Astrocyte of the cerebellum (primary cell): ENCODE results near the gene CMTM7.
"Not testable (repeated sequence)": the region's sequence is repeated elsewhere in the genome, so short reads cannot be mapped to it uniquely, and the experiment has no call there.

Source experiments
- DNase-seq: peaks from one replicate; pipeline ENCODE4 v3.0.0-alpha.2; 2011; ENCODE audit warnings: low read depth
- H3K4me3 ChIP-seq: 2 replicates; pipeline ENCODE4 v1.5.1; 2011; ENCODE audit warnings: mild to moderate bottlenecking, low read depth, low read length, moderate library complexity
- CTCF ChIP-seq: IDR thresholded peaks from 2 replicates; pipeline ENCODE4 v1.5.1; 2012; ENCODE audit warnings: low read length, low read depth, moderate library complexity, mild to moderate bottlenecking; ENCODE audit errors: missing control alignments
- in situ Hi-C: cut with HindIII; loops from 2 replicates; pipeline ENCODE4 v1.10.0; 2017; ENCODE audit warnings: low sequenced_read_pairs

CMTM7 gene

DNA sequence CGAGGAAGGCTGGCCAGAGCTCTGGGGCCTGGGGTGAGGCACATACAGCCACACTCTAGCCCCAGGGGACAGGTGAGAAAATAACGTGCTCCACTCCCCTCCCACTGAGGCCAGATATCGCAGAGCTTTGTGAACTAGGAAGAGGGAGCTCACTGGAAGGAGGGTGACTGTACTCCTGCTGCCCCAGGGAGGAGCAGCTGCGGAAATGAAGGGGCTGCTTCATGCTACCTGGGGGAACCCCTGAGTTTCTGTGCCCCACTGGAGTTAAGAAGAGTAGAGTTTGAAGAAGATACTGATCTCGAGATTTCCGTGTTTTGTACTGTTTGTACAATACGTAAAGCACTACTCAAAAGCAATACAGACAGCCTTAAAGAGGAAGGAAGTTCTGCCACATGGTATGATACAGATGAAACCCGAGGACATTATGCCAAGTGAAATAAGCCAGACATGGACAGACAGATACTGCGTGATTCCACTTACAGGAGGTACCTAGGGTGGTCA lies 66.4 kb downstream of the CMTM7 start:
- in situ Hi-C loops: no loop called here
- no peak for TF ChIP-seq CTCF
- H3K4me3 ChIP-seq: no peak overlapping the region
- DNase-seq: no peak

- no peak overlapping the region for H3K4me3 ChIP-seq
- no peak for TF ChIP-seq CTCF
- in situ Hi-C loops: no loop called here
- no peak for DNase-seq
Measured at GRCh38 chr3:32459450-32459849, 67.8 kb downstream of the CMTM7 start.

GRCh38 chr3:32460031-32460749 lies 68.5 kb downstream of the CMTM7 start:
- DNase-seq: no peak
- no peak overlapping the region for H3K4me3 ChIP-seq
- TF ChIP-seq CTCF: no peak
- in situ Hi-C loops: no loop called here

GRCh38 chr3:32460817-32461496 lies 69.3 kb downstream of the CMTM7 start:
- H3K4me3 ChIP-seq, DNase-seq, in situ Hi-C loops: not testable (repeated sequence)

DNA sequence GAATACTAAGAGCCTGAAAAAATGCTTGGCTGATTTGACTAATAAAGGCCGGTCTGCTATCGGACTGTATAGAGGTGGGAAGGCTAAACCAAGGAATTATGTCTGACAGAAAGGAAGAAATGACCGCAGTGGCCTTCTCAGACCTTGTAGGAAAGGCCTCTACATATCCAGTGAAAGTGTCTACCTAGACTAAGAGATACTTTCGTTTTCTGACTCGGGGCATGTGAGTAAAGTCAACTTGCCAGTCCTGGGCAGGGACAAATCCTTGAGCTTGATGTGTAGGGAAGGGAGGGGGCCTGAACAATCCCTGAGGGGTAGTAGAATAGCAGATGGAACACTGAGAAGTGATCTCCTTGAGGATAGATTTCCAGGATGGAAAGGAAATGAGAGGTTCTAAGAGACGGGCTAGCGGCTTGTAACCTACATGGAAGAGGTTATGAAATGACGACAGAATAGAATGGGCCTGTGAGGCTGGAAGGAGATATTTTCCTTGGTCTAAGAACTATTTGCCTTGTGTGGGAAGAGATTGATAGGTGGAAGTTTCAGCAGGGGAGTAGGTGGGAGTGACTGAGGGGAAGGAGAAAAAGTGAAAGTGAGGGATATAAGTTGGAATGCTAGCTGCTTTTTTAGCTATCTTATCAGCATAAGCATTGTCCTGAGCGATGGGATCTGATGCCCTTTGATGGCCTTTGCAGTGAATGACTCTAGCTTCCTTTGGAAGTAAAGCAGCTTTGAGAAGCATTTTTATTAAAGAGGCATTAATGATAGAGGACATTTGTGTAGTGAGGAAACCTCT lies 70.7 kb downstream of the CMTM7 start:
- in situ Hi-C loops, DNase-seq, H3K4me3 ChIP-seq: not testable (repeated sequence)

- DNase-seq, in situ Hi-C loops, H3K4me3 ChIP-seq: not testable (repeated sequence)
Measured at GRCh38 chr3:32463415-32463814, 71.8 kb downstream of the CMTM7 start.

DNA sequence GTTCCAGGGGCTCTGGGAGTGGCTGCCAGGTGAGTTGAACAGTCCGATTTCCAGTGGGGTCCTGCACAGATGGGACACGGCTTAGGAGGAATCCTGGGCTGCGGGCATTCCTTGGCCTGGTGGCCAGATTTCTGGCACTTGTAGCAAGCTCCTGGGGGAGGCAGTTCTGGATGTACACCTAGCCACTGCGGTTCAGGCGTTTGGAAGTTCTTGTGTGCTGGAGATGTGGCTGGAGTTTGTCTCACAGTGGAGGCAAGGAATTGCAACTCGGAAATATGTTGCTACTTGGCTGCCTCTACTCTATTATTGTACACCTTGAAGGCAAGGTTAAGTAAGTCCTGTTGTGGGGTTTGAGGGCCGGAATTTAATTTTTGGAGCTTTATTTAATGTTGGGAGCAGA lies 73.1 kb downstream of the CMTM7 start:
- DNase-seq, H3K4me3 ChIP-seq, in situ Hi-C loops: not testable (repeated sequence)

- H3K4me3 ChIP-seq, in situ Hi-C loops, DNase-seq: not testable (repeated sequence)
Measured at GRCh38 chr3:32466808-32467207, 75.2 kb downstream of the CMTM7 start.
